ENCODE results near the gene MIEN1. TPM values are rescaled to one million over a fixed set of nuclear protein-coding genes. Genes with fewer than 3 reads are reported as not detected.
A peak's percentile ranks its signal among the peaks of the same experiment; 100 is the strongest.
"Not testable (repeated sequence)": the region's sequence is repeated elsewhere in the genome, so short reads cannot be mapped to it uniquely, and the experiment has no call there.

MIEN1 gene
- polyA plus RNA-seq, 3 donors from 2014 or later, result 181 to 197 (median 181) TPM

- not testable (repeated sequence) for H3K9me3 Mint-ChIP-seq; H3K36me3 Mint-ChIP-seq; DNase-seq; H3K27me3 Mint-ChIP-seq (ENCODE audit: low read depth in 3 of 3)
- H3K4me1 Mint-ChIP-seq, result peaks cover 63 to 67% of the 10 kb centered on the region in 2 donors
- peak overlapping the region; percentile 93 to 99 (median 96) for H3K27ac Mint-ChIP-seq
- H3K4me3 Mint-ChIP-seq, result peak overlapping the region; percentile 32 to 94 (median 86)
These were observed 19.3 kb downstream of the MIEN1 start for GRCh38 chr17:39711071-39711470.

GRCh38 chr17:39709998-39710964 is 20.1 kb downstream of the MIEN1 start:
- H3K4me3 Mint-ChIP-seq, result peak overlapping the region; percentile 85 to 97 (median 93)
- peak in 2 of 3 donors; percentile 19 to 28 for DNase-seq
- peaks cover 0 to 8% (median 7%) of the 10 kb centered on the region in 3 donors for H3K36me3 Mint-ChIP-seq
- peaks cover 66 to 67% of the 10 kb centered on the region in 2 donors for H3K4me1 Mint-ChIP-seq
- H3K9me3 Mint-ChIP-seq, result no peaks in the 10 kb centered on the region
- peak overlapping the region; percentile 93 to 99 (median 96) for H3K27ac Mint-ChIP-seq
- peaks cover 0 to 4% (median 0%) of the 10 kb centered on the region in 3 donors for H3K27me3 Mint-ChIP-seq (ENCODE audit: low read depth in 3 of 3)

- DNase-seq, result peak; percentile 75 to 79 (median 79)
- Mint-ChIP-seq H3K4me3 (peak overlapping the region; percentile 85 to 97 (median 93)), H3K27ac (peak overlapping the region; percentile 93 to 99 (median 96)), H3K9me3 (no peaks in the 10 kb centered on the region), H3K4me1 (peaks cover 66 to 67% of the 10 kb centered on the region in 2 donors), H3K27me3 (ENCODE audit: low read depth in 3 of 3) (peaks cover 0 to 4% (median 0%) of the 10 kb centered on the region in 3 donors), H3K36me3 (peaks cover 0 to 8% (median 7%) of the 10 kb centered on the region in 3 donors)
These were observed 20.9 kb downstream of the MIEN1 start for GRCh38 chr17:39709319-39709997.

DNA sequence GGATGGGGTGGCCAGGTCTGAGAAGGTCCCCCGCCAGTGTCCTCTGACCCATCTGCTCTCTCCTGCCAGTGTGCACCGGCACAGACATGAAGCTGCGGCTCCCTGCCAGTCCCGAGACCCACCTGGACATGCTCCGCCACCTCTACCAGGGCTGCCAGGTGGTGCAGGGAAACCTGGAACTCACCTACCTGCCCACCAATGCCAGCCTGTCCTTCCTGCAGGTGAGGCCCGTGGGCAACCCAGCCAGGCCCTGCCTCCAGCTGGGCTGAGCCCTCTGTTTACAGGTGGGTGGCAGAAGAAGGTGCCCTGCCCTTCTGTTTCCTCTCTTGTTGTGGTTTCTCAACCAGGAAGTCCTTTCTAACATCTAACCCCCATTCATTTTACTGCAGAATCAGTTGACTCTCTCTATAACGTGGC is 23.4 kb downstream of the MIEN1 start:
- Mint-ChIP-seq H3K4me3 (peak overlapping the region; percentile 57 to 94 (median 82)), H3K4me1 (peaks cover 75 to 77% of the 10 kb centered on the region in 2 donors), H3K36me3 (no peaks in the 10 kb centered on the region), H3K9me3 (no peaks in the 10 kb centered on the region), H3K27me3 (ENCODE audit: low read depth in 3 of 3) (peaks cover 0 to 3% (median 0%) of the 10 kb centered on the region in 3 donors), H3K27ac (peak overlapping the region; percentile 86 to 99 (median 95))
- peak in 2 of 3 donors; percentile 18 to 22 for DNase-seq

DNA sequence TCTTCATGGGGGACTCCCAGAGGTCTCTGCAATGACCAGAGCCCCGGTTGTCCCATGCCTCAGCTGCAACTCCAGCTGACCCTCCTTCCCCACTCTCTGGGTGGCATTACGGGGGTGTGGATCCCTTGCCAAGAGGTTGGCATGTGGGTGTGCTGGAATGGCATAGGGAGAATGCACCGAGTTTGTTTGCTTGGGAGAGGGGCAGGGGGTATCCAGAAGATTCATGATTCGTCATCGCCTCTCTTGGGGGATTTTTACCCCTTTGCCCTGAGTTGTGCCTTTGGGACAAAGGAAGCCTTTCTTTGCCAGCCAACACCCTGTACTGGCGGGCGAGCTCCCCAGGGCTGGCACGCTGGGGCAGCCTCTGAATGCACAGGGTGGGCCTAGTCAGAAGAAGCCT is 23.9 kb downstream of the MIEN1 start:
- no peaks in the 10 kb centered on the region for H3K36me3 Mint-ChIP-seq
- no peak for DNase-seq
- peaks cover 0 to 3% (median 2%) of the 10 kb centered on the region in 3 donors for H3K27me3 Mint-ChIP-seq (ENCODE audit: low read depth in 3 of 3)
- peaks cover 72 to 76% of the 10 kb centered on the region in 2 donors for H3K4me1 Mint-ChIP-seq
- H3K4me3 Mint-ChIP-seq, result peak overlapping the region in 4 of 5 donors; percentile 38 to 82 (median 68)
- no peaks in the 10 kb centered on the region for H3K9me3 Mint-ChIP-seq
- peak overlapping the region in 5 of 6 donors; percentile 61 to 99 (median 95) for H3K27ac Mint-ChIP-seq

DNA sequence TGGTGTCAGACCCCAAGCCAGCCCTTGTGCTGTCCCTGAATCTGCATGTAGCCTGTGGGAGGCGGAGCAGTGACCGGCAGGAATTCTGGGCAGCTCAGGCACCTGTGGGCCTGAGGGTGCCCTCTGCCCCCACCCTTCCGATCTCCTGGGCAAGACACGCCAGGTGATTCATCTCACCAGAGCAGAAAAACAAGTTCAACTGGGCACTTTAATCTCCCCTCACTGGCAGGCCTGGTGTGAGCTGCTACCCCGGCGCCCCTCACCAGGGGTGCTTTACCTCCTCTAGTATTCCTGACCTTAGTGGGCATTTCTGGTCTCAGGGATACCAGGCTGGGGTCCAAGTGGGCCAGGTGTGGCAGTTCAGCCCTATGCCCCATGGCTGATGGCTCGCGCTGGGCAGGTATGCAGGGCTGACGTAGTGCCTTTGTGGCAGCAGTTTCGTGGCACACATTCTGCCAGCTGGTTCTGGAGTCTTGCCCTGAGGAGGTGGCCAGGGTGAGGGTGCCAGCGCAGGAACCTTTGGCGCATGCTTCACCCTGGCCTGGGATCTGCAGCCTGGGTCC is 24.5 kb downstream of the MIEN1 start:
- H3K4me3 Mint-ChIP-seq, result no peak overlapping the region
- no peak for DNase-seq
- peaks cover 74 to 76% of the 10 kb centered on the region in 2 donors for H3K4me1 Mint-ChIP-seq
- no peaks in the 10 kb centered on the region for H3K9me3 Mint-ChIP-seq
- H3K27me3 Mint-ChIP-seq (ENCODE audit: low read depth in 3 of 3), result peaks cover 0 to 4% (median 3%) of the 10 kb centered on the region in 3 donors
- H3K27ac Mint-ChIP-seq, result peak overlapping the region in 3 of 6 donors; percentile 34 to 93 (median 61)
- no peaks in the 10 kb centered on the region for H3K36me3 Mint-ChIP-seq

GRCh38 chr17:39704821-39705551 is 25.3 kb downstream of the MIEN1 start:
- no peak for DNase-seq
- peak overlapping the region in 3 of 6 donors; percentile 23 to 69 (median 30) for H3K27ac Mint-ChIP-seq
- H3K9me3 Mint-ChIP-seq, result no peaks in the 10 kb centered on the region
- no peaks in the 10 kb centered on the region for H3K36me3 Mint-ChIP-seq
- H3K27me3 Mint-ChIP-seq (ENCODE audit: low read depth in 3 of 3), result peaks cover 0 to 6% (median 3%) of the 10 kb centered on the region in 3 donors
- H3K4me1 Mint-ChIP-seq, result peaks cover 66 to 70% of the 10 kb centered on the region in 2 donors
- H3K4me3 Mint-ChIP-seq, result no peak overlapping the region

DNA sequence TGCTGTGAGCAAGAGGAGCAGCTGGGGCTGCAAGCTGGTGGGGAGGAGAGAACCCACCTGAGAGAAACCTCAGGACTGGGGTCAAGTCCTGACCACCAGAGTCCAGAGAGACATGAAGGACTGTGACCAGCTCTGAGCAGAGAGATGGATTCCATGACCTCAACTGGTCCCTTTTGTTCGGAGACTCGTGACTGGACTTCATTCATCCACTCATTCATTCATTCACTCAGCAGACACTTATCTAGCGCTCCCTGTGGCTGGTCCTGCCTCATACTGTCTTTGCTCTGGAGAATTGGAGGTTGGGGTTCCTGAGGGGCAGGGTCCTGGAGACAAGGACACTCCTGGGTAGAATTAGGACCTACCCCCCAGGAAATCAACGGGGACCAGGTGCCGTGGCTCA is 26.4 kb downstream of the MIEN1 start:
- H3K27me3 Mint-ChIP-seq (ENCODE audit: low read depth in 3 of 3), result peaks cover under 1 to 9% (median 7%) of the 10 kb centered on the region in 3 donors
- no peak overlapping the region for H3K4me3 Mint-ChIP-seq
- peak overlapping the region in 5 of 6 donors; percentile 33 to 85 (median 75) for H3K27ac Mint-ChIP-seq
- H3K36me3 Mint-ChIP-seq, result no peaks in the 10 kb centered on the region
- DNase-seq, result no peak
- peaks cover 61 to 66% of the 10 kb centered on the region in 2 donors for H3K4me1 Mint-ChIP-seq
- no peaks in the 10 kb centered on the region for H3K9me3 Mint-ChIP-seq

GRCh38 chr17:39702901-39703893 is 27.1 kb downstream of the MIEN1 start:
- Mint-ChIP-seq H3K4me3 (peak overlapping the region in 3 of 5 donors; percentile 2 to 36 (median 35)), H3K36me3 (no peaks in the 10 kb centered on the region), H3K27me3 (ENCODE audit: low read depth in 3 of 3) (peaks cover 0 to 9% (median 7%) of the 10 kb centered on the region in 3 donors), H3K9me3 (no peaks in the 10 kb centered on the region), H3K4me1 (peaks cover 55 to 58% of the 10 kb centered on the region in 2 donors), H3K27ac (peak overlapping the region; percentile 2 to 85 (median 70))
- peak in 1 of 3 donors; percentile 15 for DNase-seq

DNA sequence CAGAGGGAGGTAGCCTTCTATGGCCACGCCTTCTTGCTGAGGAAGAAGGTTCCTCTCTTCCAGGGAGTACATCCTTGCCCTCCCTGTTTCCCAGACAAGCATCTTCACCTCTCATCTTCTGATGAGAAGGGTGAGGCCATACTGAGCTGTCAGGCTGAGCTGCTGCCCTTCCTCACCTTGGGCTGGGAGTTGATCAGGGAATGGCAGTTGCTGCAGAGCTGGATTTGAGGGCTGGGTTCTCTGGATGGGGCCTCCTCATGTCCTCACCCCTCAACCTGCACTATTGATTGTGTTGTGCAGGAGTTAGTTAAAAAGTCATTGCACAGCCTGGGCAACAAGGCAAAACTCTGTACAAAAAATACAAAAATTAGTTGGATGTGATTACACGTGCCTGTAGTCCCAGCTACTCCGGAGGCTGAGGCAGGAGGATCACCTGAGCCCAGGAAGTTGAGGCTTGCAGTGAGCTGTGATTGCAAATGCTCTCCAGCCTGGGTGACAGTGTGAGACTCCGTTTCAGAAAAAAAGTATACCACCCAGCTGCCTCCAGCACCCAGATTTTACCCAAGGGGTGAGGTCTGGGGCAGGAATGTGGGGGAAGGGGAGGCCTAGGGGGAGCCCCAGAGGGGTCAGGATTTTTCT is 28.4 kb downstream of the MIEN1 start:
- peaks cover 2 to 13% (median 7%) of the 10 kb centered on the region in 3 donors for H3K27me3 Mint-ChIP-seq (ENCODE audit: low read depth in 3 of 3)

DNA sequence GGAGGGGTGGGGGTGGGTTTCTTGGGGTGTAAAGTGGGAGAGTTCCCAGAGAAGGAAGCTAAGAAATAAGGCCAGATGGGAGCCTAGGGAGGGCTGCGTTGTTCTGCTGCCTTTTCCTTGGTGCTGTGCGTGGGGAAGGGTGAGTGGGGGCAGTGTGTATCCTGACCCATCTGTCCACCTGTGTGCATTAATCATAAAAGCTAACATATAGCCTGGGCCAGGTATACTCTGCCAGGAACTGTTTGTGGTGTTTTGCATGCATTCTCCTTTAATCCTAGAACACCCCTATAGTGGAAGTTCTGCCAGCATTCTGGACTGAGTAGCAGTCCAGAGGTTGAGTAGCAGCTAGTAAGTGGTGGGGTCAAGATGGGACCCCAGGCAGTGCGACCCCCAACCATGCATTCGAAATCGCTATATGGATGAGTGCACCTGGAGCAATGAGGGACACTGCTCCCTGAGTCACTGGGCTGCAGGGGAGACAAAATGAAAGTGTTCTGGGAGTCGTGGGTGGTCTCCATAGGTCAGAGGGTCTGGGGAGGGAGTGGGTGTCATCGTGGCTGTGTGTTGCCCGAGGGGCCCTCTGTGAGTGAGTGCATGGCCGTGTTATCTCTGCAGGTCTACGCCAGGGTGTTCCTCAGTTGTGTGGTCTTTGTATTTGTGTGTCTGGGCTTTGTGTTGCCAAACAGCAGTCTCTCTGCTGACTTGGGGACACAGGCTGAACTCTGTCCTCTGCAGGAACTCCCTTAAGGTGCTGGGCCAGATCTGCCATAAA is 29.1 kb downstream of the MIEN1 start:
- no peak for DNase-seq

More for the DNA sequence above, 28.4 kb downstream of the MIEN1 start:
- peak overlapping the region in 1 of 5 donors; percentile 5 for H3K4me3 Mint-ChIP-seq
- H3K27ac Mint-ChIP-seq, result peak overlapping the region in 2 of 6 donors; percentile 43 to 58
- no peaks in the 10 kb centered on the region for H3K9me3 Mint-ChIP-seq
- H3K36me3 Mint-ChIP-seq, result peaks cover 3 to 4% (median 3%) of the 10 kb centered on the region in 3 donors
- DNase-seq, result no peak
- peaks cover 42 to 46% of the 10 kb centered on the region in 2 donors for H3K4me1 Mint-ChIP-seq

More for the DNA sequence above, 29.1 kb downstream of the MIEN1 start:
- H3K36me3 Mint-ChIP-seq, result peaks cover 3 to 4% (median 3%) of the 10 kb centered on the region in 3 donors
- peak overlapping the region in 4 of 5 donors; percentile 24 to 60 (median 46) for H3K4me3 Mint-ChIP-seq
- no peaks in the 10 kb centered on the region for H3K9me3 Mint-ChIP-seq
- peaks cover 2 to 13% (median 7%) of the 10 kb centered on the region in 3 donors for H3K27me3 Mint-ChIP-seq (ENCODE audit: low read depth in 3 of 3)
- H3K4me1 Mint-ChIP-seq, result peaks cover 35 to 38% of the 10 kb centered on the region in 2 donors
- H3K27ac Mint-ChIP-seq, result peak overlapping the region in 5 of 6 donors; percentile 11 to 58 (median 43)

All from immature natural killer cell (primary cell).